SK-N-SH (cell line): ENCODE data around the gene PRIM1.

ENCODE experiments used
- CTCF ChIP-seq: fragments of 200-600 bp; sonication (generic); IDR thresholded peaks from 2 replicates; pipeline ENCODE4 v1.6.1; 2017; ENCODE audit warnings: antibody characterized with exemption, mild to moderate bottlenecking, moderate library complexity
- ELF1 ChIP-seq: IDR thresholded peaks from 2 replicates; pipeline ENCODE4 v1.4.0; 2012
- GABPA ChIP-seq: IDR thresholded peaks from 2 replicates; pipeline ENCODE4 v1.4.0; 2012; ENCODE audit warnings: low read depth, mild to moderate bottlenecking
- JUND ChIP-seq: IDR thresholded peaks from 2 replicates; pipeline ENCODE4 v1.4.0; 2012
- MXI1 ChIP-seq: IDR thresholded peaks from 2 replicates; pipeline ENCODE4 v1.6.1; 2012; ENCODE audit warnings: mild to moderate bottlenecking, low read depth, low read length, improper control_type of control experiment
- POLR2AphosphoS5 ChIP-seq: IDR thresholded peaks from 2 replicates; pipeline ENCODE4 v1.6.1; 2012; ENCODE audit warnings: low read depth, low read length
- RAD21 ChIP-seq: IDR thresholded peaks from 2 replicates; pipeline ENCODE4 v1.6.1; 2012; ENCODE audit warnings: mild to moderate bottlenecking, low read length
- YY1 ChIP-seq: IDR thresholded peaks from 2 replicates; pipeline ENCODE4 v1.4.0; 2012; ENCODE audit warnings: low read depth, mild to moderate bottlenecking
- ZBTB33 ChIP-seq: IDR thresholded peaks from 2 replicates; pipeline ENCODE4 v1.4.0; 2012; ENCODE audit warnings: low read depth, borderline replicate concordance

GRCh38 chr12:56723889-56724700, 28.0 kb downstream of the PRIM1 start:
- peak; percentile 85 for TF ChIP-seq MXI1
- no peak for TF ChIP-seq ELF1
- TF ChIP-seq YY1: no peak
- TF ChIP-seq CTCF: no peak
- no peak for TF ChIP-seq ZBTB33
- TF ChIP-seq JUND: no peak
- TF ChIP-seq POLR2AphosphoS5: no peak
- no peak for TF ChIP-seq RAD21
- TF ChIP-seq GABPA: no peak
